CD4-positive, alpha-beta T cell (primary cell): ENCODE results near the gene TAB3. TPM values are rescaled to one million over a fixed set of nuclear protein-coding genes. Genes with fewer than 3 reads are reported as not detected.

Experiments used
- ATAC-seq: fragments of 200-7000 bp; cut with Tn5 transposase; one replicate; pipeline ENCODE4 v1.10.0; 2022; ENCODE audit warnings: mild to moderate bottlenecking; ENCODE audit not compliant: poor library complexity
- CTCF ChIA-PET: fragments of 350-600 bp; sonication (Branson Sonifier 250); formaldehyde crosslinking; loops from one replicate; lab custom pipeline; 2021; ENCODE audit warnings: antibody characterized with exemption, inconsistent platforms; lab: Charles Lee
- POLR2A ChIA-PET: fragments of 350-600 bp; sonication (Branson Sonifier 250); formaldehyde crosslinking; loops from one replicate; lab custom pipeline; 2021; ENCODE audit warnings: antibody characterized with exemption, inconsistent platforms; lab: Charles Lee
- DNase-seq, 14 experiments: peaks; one replicate each; pipeline ENCODE4 v3.0.0-alpha.2; 2013 to 2020; ENCODE audit warnings: mixed read lengths in 2 of 14
- H3K27ac ChIP-seq, 2 donors: one replicate each; pipeline versions ENCODE4 v1.5.1 to v1.7.0; 2013; ENCODE audit warnings: low read length in 2 of 2, low read depth in 1 of 2, mild to moderate bottlenecking in 1 of 2
- H3K27me3 ChIP-seq, 2 experiments: 1 replicate in 1 of 2; 2 replicates in 1 of 2; pipeline versions ENCODE4 v1.6.1 to v1.7.0; 2013; ENCODE audit warnings: low read length in 2 of 2, control low read depth in 1 of 2, mild to moderate bottlenecking in 1 of 2, moderate library complexity in 1 of 2; ENCODE audit not compliant: insufficient read depth in 2 of 2, control insufficient read depth in 1 of 2
- H3K36me3 ChIP-seq: one replicate; pipeline ENCODE4 v1.6.1; 2013; ENCODE audit warnings: low read length, control low read depth; ENCODE audit not compliant: insufficient read depth
- H3K4me1 ChIP-seq: one replicate; pipeline ENCODE4 v1.6.1; 2013; ENCODE audit warnings: low read length, control low read depth; ENCODE audit not compliant: insufficient read depth
- H3K4me3 ChIP-seq: one replicate; pipeline ENCODE4 v1.5.1; 2013; ENCODE audit warnings: mild to moderate bottlenecking, low read length, moderate library complexity
- H3K9me3 ChIP-seq, 2 experiments: 1 replicate in 1 of 2; 2 replicates in 1 of 2; pipeline versions ENCODE4 v1.6.1 to v1.7.0; 2013; ENCODE audit warnings: low read length in 2 of 2, mild to moderate bottlenecking in 2 of 2, control low read depth in 1 of 2, moderate library complexity in 1 of 2; ENCODE audit not compliant: control insufficient read depth in 1 of 2, insufficient read depth in 1 of 2
- H3K27ac Mint-ChIP-seq: one replicate; pipeline ENCODE4 v1.8.0; 2020; ENCODE audit warnings: mixed read lengths
- H3K27me3 Mint-ChIP-seq: one replicate; pipeline ENCODE4 v1.8.0; 2021; ENCODE audit warnings: mixed read lengths
- H3K36me3 Mint-ChIP-seq: one replicate; pipeline ENCODE4 v1.8.0; 2021; ENCODE audit warnings: low read depth, mixed read lengths
- H3K4me1 Mint-ChIP-seq: one replicate; pipeline ENCODE4 v1.8.0; 2021; ENCODE audit warnings: low read depth, mixed read lengths
- H3K4me3 Mint-ChIP-seq: one replicate; pipeline ENCODE4 v1.8.0; 2020; ENCODE audit warnings: mild to moderate bottlenecking, mixed read lengths
- H3K9me3 Mint-ChIP-seq: one replicate; pipeline ENCODE4 v1.8.0; 2020; ENCODE audit warnings: mixed read lengths
- intact Hi-C, 2 experiments: fragments of 100-400 bp; cut with DNase I in 1 of 2; cut with micrococcal nuclease in 1 of 2; formaldehyde crosslinking; loops; one replicate each; pipeline versions ENCODE4 v1.15.1 to v1.9.0; 2023 to 2025; cut with DNase I, micrococcal nuclease
- total RNA-seq, 174 experiments: library from RNA in 2 of 174; stranded (reverse) in 2 of 174; gene quantifications; one replicate each; pipeline ENCODE4 v1.2.3 and lab custom pipeline; 2021 to 2026
- TF ChIP-seq, protein P1 (sequence below): fragments of 200-600 bp; IDR thresholded peaks from one replicate; pipeline ENCODE4 v1.8.0; 2022; ENCODE audit warnings: antibody characterized with exemption, mild to moderate bottlenecking

TAB3 gene
- total RNA-seq, 2 experiments from 2014 or later: 24.7 to 25.6 TPM

GRCh38 chrX:30898886-30899285 is 9.8 kb upstream of the TAB3 start:
- Mint-ChIP-seq H3K27ac (no peak overlapping the region), H3K4me1 (no peaks in the 10 kb centered on the region), H3K9me3 (no peaks in the 10 kb centered on the region), H3K27me3 (no peaks in the 10 kb centered on the region), H3K4me3 (no peak overlapping the region), H3K36me3 (no peaks in the 10 kb centered on the region)
- intact Hi-C loops: no loop called here
- H3K27ac ChIP-seq: no peak overlapping the region
- no peak overlapping the region for H3K4me3 ChIP-seq
- H3K4me1 ChIP-seq: no peaks in the 10 kb centered on the region
- no peaks in the 10 kb centered on the region for H3K36me3 ChIP-seq
- POLR2A ChIA-PET: no interaction called here
- CTCF ChIA-PET: no interaction called here
- H3K27me3 ChIP-seq: no peaks in the 10 kb centered on the region
- H3K9me3 ChIP-seq: no peaks in the 10 kb centered on the region
- DNase-seq (no peak), ATAC-seq (no peak)
- TF ChIP-seq, protein P1, sequence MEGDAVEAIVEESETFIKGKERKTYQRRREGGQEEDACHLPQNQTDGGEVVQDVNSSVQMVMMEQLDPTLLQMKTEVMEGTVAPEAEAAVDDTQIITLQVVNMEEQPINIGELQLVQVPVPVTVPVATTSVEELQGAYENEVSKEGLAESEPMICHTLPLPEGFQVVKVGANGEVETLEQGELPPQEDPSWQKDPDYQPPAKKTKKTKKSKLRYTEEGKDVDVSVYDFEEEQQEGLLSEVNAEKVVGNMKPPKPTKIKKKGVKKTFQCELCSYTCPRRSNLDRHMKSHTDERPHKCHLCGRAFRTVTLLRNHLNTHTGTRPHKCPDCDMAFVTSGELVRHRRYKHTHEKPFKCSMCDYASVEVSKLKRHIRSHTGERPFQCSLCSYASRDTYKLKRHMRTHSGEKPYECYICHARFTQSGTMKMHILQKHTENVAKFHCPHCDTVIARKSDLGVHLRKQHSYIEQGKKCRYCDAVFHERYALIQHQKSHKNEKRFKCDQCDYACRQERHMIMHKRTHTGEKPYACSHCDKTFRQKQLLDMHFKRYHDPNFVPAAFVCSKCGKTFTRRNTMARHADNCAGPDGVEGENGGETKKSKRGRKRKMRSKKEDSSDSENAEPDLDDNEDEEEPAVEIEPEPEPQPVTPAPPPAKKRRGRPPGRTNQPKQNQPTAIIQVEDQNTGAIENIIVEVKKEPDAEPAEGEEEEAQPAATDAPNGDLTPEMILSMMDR: no peak

DNA sequence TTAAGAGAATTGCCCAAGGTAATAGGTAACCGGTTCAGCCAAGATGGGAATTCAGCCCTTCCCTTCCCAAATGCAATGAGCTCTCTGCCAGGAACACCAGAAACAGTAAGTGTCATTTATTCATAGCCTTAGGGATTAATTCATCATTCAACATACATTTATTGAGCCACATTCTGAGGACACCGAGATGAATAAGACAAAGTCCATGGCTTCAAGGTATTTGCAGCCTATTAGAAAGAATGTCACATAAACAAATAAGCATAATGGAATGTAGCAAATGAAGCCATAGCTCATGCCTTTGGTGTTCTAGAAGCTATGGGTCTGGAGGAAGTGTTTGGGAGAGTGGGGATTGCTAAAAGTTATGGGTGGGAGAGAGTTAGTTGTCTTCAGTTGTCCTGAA is 6.3 kb upstream of the TAB3 start:
- Histone ChIP-seq H3K4me1 (peaks cover under 1% of the 10 kb centered on the region), H3K9me3 (no peaks in the 10 kb centered on the region), H3K36me3 (no peaks in the 10 kb centered on the region), H3K27me3 (no peaks in the 10 kb centered on the region), H3K4me3 (no peak overlapping the region), H3K27ac (no peak overlapping the region)
- ChIA-PET CTCF (interaction anchor here (0.7 kb wide), 1 partner anchor 9 kb away, joined by 3 read pairs; no protein-coding TSS in a partner anchor), POLR2A (no interaction called here)
- H3K36me3 Mint-ChIP-seq: no peaks in the 10 kb centered on the region
- no peaks in the 10 kb centered on the region for H3K27me3 Mint-ChIP-seq
- H3K4me3 Mint-ChIP-seq: no peak overlapping the region
- no peak overlapping the region for H3K27ac Mint-ChIP-seq
- no peaks in the 10 kb centered on the region for H3K9me3 Mint-ChIP-seq
- intact Hi-C loops: no loop called here
- H3K4me1 Mint-ChIP-seq: no peaks in the 10 kb centered on the region
- TF ChIP-seq, protein P1: no peak
- no peak for DNase-seq
- ATAC-seq: no peak

GRCh38 chrX:30893206-30893605 is 4.2 kb upstream of the TAB3 start:
- H3K27me3 ChIP-seq: no peaks in the 10 kb centered on the region
- DNase-seq (no peak), ATAC-seq (no peak)
- no peak overlapping the region for H3K27ac ChIP-seq
- peaks cover 7% of the 10 kb centered on the region for H3K36me3 Mint-ChIP-seq
- H3K36me3 ChIP-seq: no peaks in the 10 kb centered on the region
- ChIA-PET CTCF (no interaction called here), POLR2A (interaction anchor here (0.7 kb wide), 1 partner anchor 69 kb away, joined by 3 read pairs; no protein-coding TSS in a partner anchor)
- H3K27ac Mint-ChIP-seq: no peak overlapping the region
- H3K9me3 Mint-ChIP-seq: no peaks in the 10 kb centered on the region
- TF ChIP-seq, protein P1: no peak
- H3K4me3 Mint-ChIP-seq: no peak overlapping the region
- H3K9me3 ChIP-seq: no peaks in the 10 kb centered on the region
- no peak overlapping the region for H3K4me3 ChIP-seq
- intact Hi-C loops: no loop called here
- H3K27me3 Mint-ChIP-seq: no peaks in the 10 kb centered on the region
- peaks cover 15% of the 10 kb centered on the region for H3K4me1 Mint-ChIP-seq
- H3K4me1 ChIP-seq: peaks cover 5% of the 10 kb centered on the region
